Calu3 (cell line): Measurements from ENCODE around the gene ZBTB16. TPM values are rescaled to one million over a fixed set of nuclear protein-coding genes. Genes with fewer than 3 reads are reported as not detected.
"Not testable (repeated sequence)": the region's sequence is repeated elsewhere in the genome, so short reads cannot be mapped to it uniquely, and the experiment has no call there.

Source experiments
- BruUV-seq: library from RNA; stranded (reverse); fragments of 400-500 nt; replicated peaks from 2 replicates; lab custom pipeline; 2021; lab: Mats Ljungman, UMichigan
- CTCF ChIA-PET: fragments of 300-600 bp; sonication (Branson Sonifier 250); formaldehyde crosslinking; loops from one replicate; lab custom pipeline; 2022; ENCODE audit warnings: antibody characterized with exemption; lab: Charles Lee
- DNase-seq: peaks from one replicate; pipeline ENCODE4 v3.0.0; 2022
- H3K27ac Mint-ChIP-seq: one replicate; pipeline ENCODE4 v1.8.0; 2022; ENCODE audit warnings: mixed read lengths; ENCODE audit not compliant: unreplicated experiment
- H3K27me3 Mint-ChIP-seq: one replicate; pipeline ENCODE4 v1.8.0; 2022; ENCODE audit warnings: mixed read lengths; ENCODE audit not compliant: unreplicated experiment
- H3K36me3 Mint-ChIP-seq: one replicate; pipeline ENCODE4 v1.8.0; 2022; ENCODE audit warnings: mild to moderate bottlenecking, moderate library complexity, mixed read lengths; ENCODE audit not compliant: insufficient read depth, unreplicated experiment
- H3K4me1 Mint-ChIP-seq: one replicate; pipeline ENCODE4 v1.8.0; 2022; ENCODE audit warnings: mild to moderate bottlenecking, low read depth, mixed read lengths; ENCODE audit not compliant: unreplicated experiment
- H3K4me3 Mint-ChIP-seq: one replicate; pipeline ENCODE4 v1.8.0; 2022; ENCODE audit warnings: mild to moderate bottlenecking, low read depth, moderate library complexity, mixed read lengths; ENCODE audit not compliant: unreplicated experiment
- H3K9me3 Mint-ChIP-seq: one replicate; pipeline ENCODE4 v1.8.0; 2022; ENCODE audit warnings: low read depth, mixed read lengths; ENCODE audit not compliant: unreplicated experiment
- CTCF ChIP-seq: fragments of 200-600 bp; IDR thresholded peaks from one replicate; pipeline ENCODE4 v1.8.0; 2022; ENCODE audit warnings: antibody characterized with exemption; ENCODE audit not compliant: unreplicated experiment
- intact Hi-C: fragments of 100-400 bp; cut with micrococcal nuclease; formaldehyde crosslinking; loops from one replicate; pipeline ENCODE4 v1.10.0; 2022; ENCODE audit not compliant: unreplicated experiment
- total RNA-seq: library from RNA; stranded (reverse); gene quantifications from 2 replicates; pipeline ENCODE4 v1.2.3, GENCODE V29; 2022

Gene ZBTB16
- total RNA-seq, 1 experiment from 2014 or later = not detected

DNA sequence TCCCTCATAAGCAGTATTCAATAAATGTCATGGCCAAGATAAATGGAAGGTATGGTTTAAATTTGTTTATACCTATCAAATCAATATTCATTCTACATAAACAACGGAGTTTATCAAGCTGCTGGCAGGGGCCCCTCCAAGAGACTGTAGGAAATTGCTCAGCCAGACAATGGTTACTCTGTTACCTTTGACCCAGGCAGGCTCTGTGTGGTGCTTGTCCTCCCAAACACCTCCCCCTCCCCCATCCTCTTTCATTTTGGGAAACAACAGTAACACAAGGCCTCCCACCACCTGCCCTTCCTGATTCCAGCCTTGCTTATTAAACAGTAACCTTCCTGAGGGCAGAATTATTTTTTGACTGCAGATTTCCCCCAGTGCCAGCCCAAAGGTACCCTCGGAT is 10.5 kb upstream of the ZBTB16 start:
- CTCF ChIA-PET = no interaction called here
- Mint-ChIP-seq H3K27ac (no peak overlapping the region), H3K4me3 (no peak overlapping the region), H3K9me3 (no peaks in the 10 kb centered on the region), H3K27me3 (peaks cover 27% of the 10 kb centered on the region), H3K4me1 (no peaks in the 10 kb centered on the region), H3K36me3 (no peaks in the 10 kb centered on the region)
- intact Hi-C loops = no loop called here
- no TSS peak for BruUV-seq
- DNase-seq = no peak
- no peak for TF ChIP-seq CTCF

DNA sequence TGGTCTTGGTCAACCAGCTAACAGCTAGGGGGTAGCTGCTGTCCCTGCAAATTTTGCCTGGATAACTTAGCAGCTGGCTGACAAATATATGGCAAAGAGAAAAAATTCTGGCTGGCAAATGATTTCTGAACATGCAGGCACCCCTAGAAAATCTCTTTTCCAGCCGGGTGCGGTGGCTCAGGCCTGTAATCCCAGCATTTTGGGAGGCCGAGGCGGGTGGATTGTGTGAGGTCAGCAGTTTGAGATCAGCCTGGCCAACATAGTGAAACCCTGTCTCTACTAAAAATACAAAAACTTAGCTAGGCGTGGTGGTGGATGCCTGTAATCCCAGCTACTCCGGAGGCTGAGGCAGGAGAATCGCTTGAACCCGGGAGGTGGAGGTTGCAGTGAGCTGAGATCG is 9.7 kb upstream of the ZBTB16 start:
- BruUV-seq, intact Hi-C loops, DNase-seq, H3K4me3 Mint-ChIP-seq, H3K9me3 Mint-ChIP-seq, H3K4me1 Mint-ChIP-seq, H3K27ac Mint-ChIP-seq, H3K36me3 Mint-ChIP-seq: not testable (repeated sequence)
- CTCF ChIA-PET = interaction anchor here (0.6 kb wide), 1 partner anchor 187 kb away, joined by 3 read pairs; no protein-coding TSS in a partner anchor
- H3K27me3 Mint-ChIP-seq = peaks cover 27% of the 10 kb centered on the region

DNA sequence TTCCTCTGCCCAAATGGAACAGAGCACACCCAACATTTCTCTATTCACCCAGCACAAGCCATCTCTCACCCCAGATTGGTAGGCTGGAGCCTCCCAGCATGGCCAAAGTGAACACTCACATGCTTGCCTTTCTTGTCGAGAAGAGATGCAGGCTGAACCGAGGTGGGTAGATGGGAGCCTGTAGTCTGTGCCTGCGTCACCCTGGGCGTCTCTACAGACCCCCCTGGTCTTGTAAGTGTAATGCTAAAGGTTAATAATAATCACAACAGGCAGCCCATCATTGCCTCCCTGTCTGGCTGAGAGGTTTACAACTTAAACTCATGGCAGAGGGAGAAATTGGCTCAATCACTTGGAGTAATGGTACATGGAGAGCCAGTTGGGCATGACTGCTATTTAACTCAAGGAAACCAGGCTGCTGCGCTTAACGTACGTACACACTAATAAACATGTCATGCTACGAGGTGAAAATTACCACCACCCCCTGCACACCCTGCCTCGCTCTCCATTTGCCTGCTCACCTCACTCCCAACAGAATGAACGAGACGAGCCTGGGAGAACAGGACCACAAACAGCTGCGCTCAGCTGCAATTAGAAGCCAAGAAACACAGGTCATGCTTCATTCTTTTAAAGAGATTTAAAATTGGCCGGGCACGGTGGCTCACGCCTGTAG is 9.1 kb upstream of the ZBTB16 start:
- TF ChIP-seq CTCF = no peak
- Mint-ChIP-seq H3K27ac (no peak overlapping the region), H3K36me3 (no peaks in the 10 kb centered on the region), H3K4me1 (no peaks in the 10 kb centered on the region), H3K9me3 (no peaks in the 10 kb centered on the region), H3K27me3 (peaks cover 23% of the 10 kb centered on the region), H3K4me3 (no peak overlapping the region)
- CTCF ChIA-PET = interaction anchor here (0.6 kb wide), 1 partner anchor 187 kb away, joined by 3 read pairs; no protein-coding TSS in a partner anchor
- DNase-seq = no peak
- intact Hi-C loops = no loop called here
- no TSS peak for BruUV-seq

DNA sequence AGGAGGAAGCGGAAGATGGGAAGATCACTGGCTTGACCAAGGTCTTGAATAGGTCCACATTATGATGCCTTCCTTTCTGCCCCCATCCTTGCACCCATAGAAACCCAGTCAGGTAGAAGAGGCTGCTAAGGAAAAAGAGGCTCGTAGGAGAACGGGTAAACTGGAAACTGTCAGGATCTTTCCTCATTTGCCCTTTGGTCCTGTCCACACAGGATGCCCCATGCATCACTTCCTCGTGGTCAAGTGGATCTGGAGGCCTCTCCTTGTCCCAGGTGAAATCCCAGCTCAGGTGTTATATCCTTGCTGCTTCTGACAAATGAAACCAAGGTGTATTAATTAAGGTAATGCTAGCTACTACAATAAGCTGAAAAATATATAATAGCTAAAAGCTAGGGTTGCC is 8.0 kb upstream of the ZBTB16 start:
- H3K27me3 Mint-ChIP-seq = peaks cover 31% of the 10 kb centered on the region
- DNase-seq = no peak
- H3K4me1 Mint-ChIP-seq = no peaks in the 10 kb centered on the region
- CTCF ChIA-PET = no interaction called here
- H3K4me3 Mint-ChIP-seq = no peak overlapping the region
- intact Hi-C loops = no loop called here
- H3K36me3 Mint-ChIP-seq = no peaks in the 10 kb centered on the region
- no TSS peak for BruUV-seq
- no peak for TF ChIP-seq CTCF
- H3K27ac Mint-ChIP-seq = no peak overlapping the region
- no peaks in the 10 kb centered on the region for H3K9me3 Mint-ChIP-seq

GRCh38 chr11:114052160-114052559 is 7.4 kb upstream of the ZBTB16 start:
- no peaks in the 10 kb centered on the region for H3K9me3 Mint-ChIP-seq
- DNase-seq = no peak
- CTCF ChIA-PET = no interaction called here
- no peaks in the 10 kb centered on the region for H3K36me3 Mint-ChIP-seq
- TF ChIP-seq CTCF = no peak
- no peaks in the 10 kb centered on the region for H3K4me1 Mint-ChIP-seq
- intact Hi-C loops = no loop called here
- no TSS peak for BruUV-seq
- H3K27me3 Mint-ChIP-seq = peaks cover 37% of the 10 kb centered on the region
- H3K4me3 Mint-ChIP-seq = no peak overlapping the region
- no peak overlapping the region for H3K27ac Mint-ChIP-seq
